Dermis microvascular lymphatic vessel endothelial cell (primary cell): Measurements from ENCODE around the gene TAOK2. TPM values are rescaled to one million over a fixed set of nuclear protein-coding genes. Genes with fewer than 3 reads are reported as not detected.

ENCODE experiments used
- DNase-seq, 2 donors: peaks; one replicate each; pipeline versions ENCODE4 v3.0.0 to v3.0.0-alpha.2; 2010; ENCODE audit warnings: low read depth in 2 of 2
- total RNA-seq: library from RNA; depleted of rRNA; stranded (reverse); fragments of >200 nt; gene quantifications from 2 replicates; pipeline ENCODE4 v1.2.1, GENCODE V29; 2014

TAOK2 gene
- total RNA-seq, 1 donor from 2014 or later: 71.8 TPM

DNA sequence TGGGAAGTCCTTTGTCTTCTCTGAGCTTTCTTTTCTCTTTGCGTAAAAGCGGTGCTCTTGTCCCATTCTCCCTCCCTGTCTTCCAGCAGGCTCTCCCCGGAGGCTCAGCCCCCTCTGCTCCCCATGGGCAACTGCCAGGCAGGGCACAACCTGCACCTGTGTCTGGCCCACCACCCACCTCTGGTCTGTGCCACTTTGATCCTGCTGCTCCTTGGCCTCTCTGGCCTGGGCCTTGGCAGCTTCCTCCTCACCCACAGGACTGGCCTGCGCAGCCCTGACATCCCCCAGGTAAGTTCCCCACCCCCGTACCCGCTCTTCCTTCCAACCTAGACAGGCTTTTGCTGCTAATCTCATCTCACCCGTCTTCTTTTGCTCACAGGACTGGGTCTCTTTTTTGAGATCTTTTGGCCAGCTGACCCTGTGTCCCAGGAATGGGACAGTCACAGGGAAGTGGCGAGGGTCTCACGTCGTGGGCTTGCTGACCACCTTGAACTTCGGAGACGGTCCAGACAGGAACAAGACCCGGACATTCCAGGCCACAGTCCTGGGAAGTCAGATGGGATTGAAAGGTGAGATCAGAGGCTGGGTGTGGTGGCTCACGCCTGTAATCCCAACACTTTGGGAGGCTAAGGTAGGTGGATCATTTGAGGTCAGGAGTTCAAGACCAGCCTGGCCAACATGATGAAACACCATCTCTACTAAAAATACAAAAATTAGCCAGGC is 10.5 kb upstream of the TAOK2 start:
- no peak for DNase-seq

- no peak for DNase-seq
These were observed 5.5 kb upstream of the TAOK2 start for GRCh38 chr16:29968205-29968604.

GRCh38 chr16:29971304-29971703 is 2.4 kb upstream of the TAOK2 start:
- DNase-seq: no peak

- DNase-seq: no peak
These were observed 1.2 kb upstream of the TAOK2 start for GRCh38 chr16:29972500-29972899.

GRCh38 chr16:29972992-29973383 is 680 bp upstream of the TAOK2 start:
- no peak for DNase-seq

GRCh38 chr16:29974291-29975133 is 844 bp downstream of the TAOK2 start:
- DNase-seq: peak; percentile 68 to 93

GRCh38 chr16:29975134-29975538 is 1.5 kb downstream of the TAOK2 start:
- DNase-seq: no peak

- DNase-seq: peak in 1 of 2 donors; percentile 24
These were observed 2.3 kb downstream of the TAOK2 start for GRCh38 chr16:29975811-29976511.

DNA sequence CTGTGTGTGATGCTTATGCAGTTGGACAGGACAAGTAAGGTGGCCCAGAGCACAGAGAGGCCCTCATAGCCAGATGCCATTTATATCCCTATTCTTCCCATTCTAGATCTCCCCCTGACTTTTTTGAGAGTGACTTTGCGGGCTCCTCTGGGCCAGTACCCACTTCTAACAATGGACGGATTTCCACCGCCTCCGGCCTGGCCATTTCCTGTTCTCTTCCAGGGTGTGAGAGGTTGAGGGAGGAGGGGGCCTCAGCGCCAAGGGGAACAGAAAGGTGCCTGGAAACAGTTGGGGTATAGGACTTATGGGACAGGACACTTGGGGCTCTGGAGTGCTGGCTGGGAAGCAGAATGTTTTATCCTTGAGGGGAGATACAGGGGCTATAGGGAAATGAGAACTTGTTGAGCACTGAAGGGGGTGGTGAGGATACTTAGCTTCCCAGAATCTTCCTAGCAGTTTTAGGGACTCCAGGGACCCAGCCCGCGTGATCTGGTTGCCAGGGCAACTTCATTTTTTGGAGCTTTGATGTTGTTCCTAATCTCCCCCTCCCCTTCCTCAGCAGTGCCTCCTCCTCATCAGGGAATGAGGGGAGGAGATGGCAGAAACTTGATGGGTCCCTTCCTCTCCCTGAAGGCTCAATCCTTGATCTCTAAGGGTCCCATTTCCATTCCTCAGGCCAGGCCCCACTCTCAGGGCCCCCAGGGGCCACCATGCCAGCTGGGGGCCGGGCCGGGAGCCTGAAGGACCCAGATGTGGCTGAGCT is 3.6 kb downstream of the TAOK2 start:
- DNase-seq: peak in 1 of 2 donors; percentile 62

GRCh38 chr16:29978081-29978480 is 4.4 kb downstream of the TAOK2 start:
- peak in 1 of 2 donors; percentile 0 for DNase-seq

DNA sequence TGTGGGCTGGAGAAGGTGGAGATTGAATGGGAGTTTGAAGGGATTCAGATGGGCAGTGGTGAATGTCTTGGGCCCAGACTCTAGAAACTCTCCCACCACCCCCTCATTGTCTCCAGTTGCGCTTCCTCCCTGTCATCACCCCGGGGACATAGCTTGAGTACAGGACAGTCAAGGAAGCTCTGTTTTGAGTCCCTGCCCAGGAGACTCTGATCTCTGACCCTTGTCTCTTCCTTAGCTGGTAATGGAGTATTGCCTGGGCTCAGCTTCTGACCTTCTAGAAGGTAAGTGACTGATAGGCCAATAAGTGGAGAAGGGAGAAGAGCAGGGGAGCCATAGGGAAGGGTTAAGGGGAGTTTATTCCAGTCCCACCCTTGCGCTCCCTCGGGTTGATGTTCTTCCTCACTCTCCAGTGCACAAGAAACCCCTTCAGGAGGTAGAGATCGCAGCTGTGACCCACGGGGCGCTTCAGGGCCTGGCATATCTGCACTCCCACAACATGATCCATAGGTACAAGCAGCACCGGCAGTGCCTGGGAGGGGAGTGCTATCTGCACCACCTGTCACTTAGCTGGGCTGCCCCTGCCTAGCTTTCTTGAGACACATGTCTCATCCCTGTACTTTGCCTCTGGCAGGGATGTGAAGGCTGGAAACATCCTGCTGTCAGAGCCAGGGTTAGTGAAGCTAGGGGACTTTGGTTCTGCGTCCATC is 5.0 kb downstream of the TAOK2 start:
- DNase-seq: no peak

- no peak for DNase-seq
These were observed 9.1 kb downstream of the TAOK2 start for GRCh38 chr16:29982560-29983419.

DNA sequence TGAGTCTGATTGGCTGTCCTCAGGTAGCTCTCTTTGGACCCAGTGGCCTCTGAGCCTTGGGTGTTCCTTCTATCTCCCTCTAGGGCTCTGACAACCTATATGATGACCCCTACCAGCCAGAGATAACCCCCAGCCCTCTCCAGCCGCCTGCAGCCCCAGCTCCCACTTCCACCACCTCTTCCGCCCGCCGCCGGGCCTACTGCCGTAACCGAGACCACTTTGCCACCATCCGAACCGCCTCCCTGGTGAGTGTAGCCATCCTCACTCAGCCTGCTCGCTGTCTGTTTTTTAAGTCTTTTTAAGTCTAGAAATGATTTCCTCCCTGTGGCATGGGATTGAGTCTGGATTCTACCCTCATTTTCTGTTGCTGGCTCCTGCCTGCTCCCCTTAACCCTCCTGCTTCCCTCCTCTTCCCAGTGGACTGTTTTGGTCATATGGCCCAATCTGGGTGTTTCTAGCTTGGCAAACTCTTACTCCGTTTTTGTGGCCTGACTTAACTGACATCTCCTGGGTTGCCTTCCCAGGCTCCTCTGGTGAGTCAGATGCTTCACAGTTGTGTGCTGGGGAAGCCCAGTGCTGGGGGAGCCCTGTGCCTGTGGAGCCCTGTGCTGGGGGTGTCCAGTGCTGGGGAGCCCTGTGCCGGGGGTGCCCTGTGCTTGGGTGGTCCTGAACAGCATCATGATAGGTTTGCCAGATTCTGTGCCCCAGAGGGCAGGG is 9.9 kb downstream of the TAOK2 start:
- DNase-seq: no peak

DNA sequence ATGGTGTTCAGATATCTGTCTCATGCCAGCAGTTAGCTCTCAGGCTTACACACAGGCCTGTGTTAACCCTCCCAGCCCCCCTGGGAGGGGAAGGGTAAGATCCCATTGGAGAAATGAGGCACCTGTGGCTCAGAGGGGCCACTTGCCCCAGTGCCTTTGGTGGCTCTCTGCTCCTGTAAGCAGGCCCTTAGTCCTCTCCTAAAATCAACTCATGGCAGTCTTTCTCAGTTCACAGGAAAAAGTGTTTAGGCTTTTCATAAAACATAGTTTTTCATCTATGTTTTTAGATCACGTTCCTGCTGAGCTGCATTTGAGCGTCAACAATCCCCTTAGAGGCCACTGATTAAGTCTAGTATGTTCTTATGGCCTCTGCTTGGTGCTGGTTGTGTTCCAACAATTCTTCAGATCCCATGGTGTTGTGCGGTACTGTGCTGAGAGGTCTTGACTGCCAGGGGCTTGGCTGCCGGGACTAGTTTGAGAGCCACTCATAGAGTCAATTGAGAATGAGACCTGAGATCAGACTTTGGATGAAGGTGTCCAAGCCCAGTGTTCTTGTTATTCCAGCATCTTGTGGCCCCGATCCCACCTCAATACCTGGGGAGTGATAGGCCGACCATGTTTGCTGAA is 10.6 kb downstream of the TAOK2 start:
- no peak for DNase-seq

DNA sequence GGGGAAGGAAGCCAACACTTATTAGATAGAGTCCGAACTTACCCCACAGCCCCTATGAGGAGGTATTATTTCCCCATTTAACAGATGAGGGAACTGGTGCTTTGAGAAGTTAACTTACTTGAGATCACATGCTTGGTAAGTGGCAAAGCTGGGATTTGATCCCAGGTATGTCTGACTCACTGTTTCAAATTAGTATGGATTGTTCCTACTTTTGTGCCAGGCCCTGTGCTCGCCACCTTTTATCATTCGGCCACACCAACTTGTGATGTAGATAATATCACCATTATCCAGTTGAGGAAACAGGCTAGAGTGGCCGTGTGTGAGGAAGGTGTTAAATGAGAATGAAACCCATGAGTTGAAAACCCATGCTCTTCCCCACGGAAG is 11.1 kb downstream of the TAOK2 start:
- no peak for DNase-seq

DNA sequence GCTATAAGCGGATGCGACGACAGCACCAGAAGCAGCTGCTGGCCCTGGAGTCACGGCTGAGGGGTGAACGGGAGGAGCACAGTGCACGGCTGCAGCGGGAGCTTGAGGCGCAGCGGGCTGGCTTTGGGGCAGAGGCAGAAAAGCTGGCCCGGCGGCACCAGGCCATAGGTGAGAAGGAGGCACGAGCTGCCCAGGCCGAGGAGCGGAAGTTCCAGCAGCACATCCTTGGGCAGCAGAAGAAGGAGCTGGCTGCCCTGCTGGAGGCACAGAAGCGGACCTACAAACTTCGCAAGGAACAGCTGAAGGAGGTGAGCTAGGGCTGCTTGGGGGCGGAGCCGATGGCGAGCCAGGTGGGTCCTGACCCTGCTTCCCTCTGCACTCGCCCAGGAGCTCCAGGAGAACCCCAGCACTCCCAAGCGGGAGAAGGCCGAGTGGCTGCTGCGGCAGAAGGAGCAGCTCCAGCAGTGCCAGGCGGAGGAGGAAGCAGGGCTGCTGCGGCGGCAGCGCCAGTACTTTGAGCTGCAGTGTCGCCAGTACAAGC is 11.7 kb downstream of the TAOK2 start:
- DNase-seq: no peak

DNA sequence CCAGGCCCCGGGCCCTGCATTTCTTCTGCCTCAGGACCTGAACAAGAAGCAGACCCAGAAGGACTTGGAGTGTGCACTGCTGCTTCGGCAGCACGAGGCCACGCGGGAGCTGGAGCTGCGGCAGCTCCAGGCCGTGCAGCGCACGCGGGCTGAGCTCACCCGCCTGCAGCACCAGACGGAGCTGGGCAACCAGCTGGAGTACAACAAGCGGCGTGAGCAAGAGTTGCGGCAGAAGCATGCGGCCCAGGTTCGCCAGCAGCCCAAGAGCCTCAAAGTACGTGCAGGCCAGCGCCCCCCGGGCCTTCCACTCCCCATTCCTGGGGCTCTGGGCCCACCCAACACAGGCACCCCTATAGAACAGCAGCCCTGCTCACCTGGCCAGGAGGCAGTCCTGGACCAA is 12.6 kb downstream of the TAOK2 start:
- DNase-seq: no peak

GRCh38 chr16:29986931-29987330 is 13.3 kb downstream of the TAOK2 start:
- no peak for DNase-seq
